ENCODE measurements around the gene RNF14.
A peak's percentile ranks its signal among the peaks of the same experiment; 100 is the strongest.

RNF14 gene

GRCh38 chr5:141968914-141969608 is at the start of gene RNF14:
Gene RNF14 (plus strand): TSS chr5:141969105. CDS start chr5:141973589, 4,484 bp downstream.
- TF ChIP-seq CTCF (IDR thresholded peaks at IDR 0.05; ENCODE audit: borderline replicate concordance, insufficient read depth, low read depth, low read length) = peak; percentile 99
- H3K4me3 ChIP-seq (ENCODE audit: low read depth, low read length) = peak within 1 kb of the TSS; percentile 79

GRCh38 chr5:141919218-141920119 is 49.4 kb upstream of the RNF14 start:
- H3K4me3 ChIP-seq (ENCODE audit: low read depth, low read length) = no peak overlapping the region
- no peak for TF ChIP-seq CTCF (IDR thresholded peaks at IDR 0.05; ENCODE audit: borderline replicate concordance, insufficient read depth, low read depth, low read length)

GRCh38 chr5:141920771-141921170 is 48.1 kb upstream of the RNF14 start:
- no peak overlapping the region for H3K4me3 ChIP-seq (ENCODE audit: low read depth, low read length)
- TF ChIP-seq CTCF (IDR thresholded peaks at IDR 0.05; ENCODE audit: borderline replicate concordance, insufficient read depth, low read depth, low read length) = no peak

- peak overlapping the region; percentile 94 for H3K4me3 ChIP-seq (ENCODE audit: low read depth, low read length)
Observed at GRCh38 chr5:141922827-141923447, 46.0 kb upstream of the RNF14 start.

GRCh38 chr5:141923448-141924313 is 45.2 kb upstream of the RNF14 start, which contains the start of gene DELE1:
Gene DELE1 (plus strand): TSS chr5:141923871. CDS start chr5:141923942, 71 bp downstream.
- no peak for TF ChIP-seq CTCF (IDR thresholded peaks at IDR 0.05; ENCODE audit: borderline replicate concordance, insufficient read depth, low read depth, low read length)
- peak within 1 kb of the TSS; percentile 94 for H3K4me3 ChIP-seq (ENCODE audit: low read depth, low read length)

- H3K4me3 ChIP-seq (ENCODE audit: low read depth, low read length) = no peak overlapping the region
- TF ChIP-seq CTCF (IDR thresholded peaks at IDR 0.05; ENCODE audit: borderline replicate concordance, insufficient read depth, low read depth, low read length) = no peak
Observed at GRCh38 chr5:141926434-141926833, 42.5 kb upstream of the RNF14 start.

All from GM12875 (cell line).